AG04449 (cell line): ENCODE results near the gene APBA2.

ENCODE experiments used
- CTCF ChIA-PET: fragments of 350-600 bp; formaldehyde crosslinking; extraction: SDS; loops from one replicate; lab custom pipeline; 2021; ENCODE audit warnings: antibody characterized with exemption; lab: Yijun Ruan, JAX
- POLR2A ChIA-PET: fragments of 400-600, 350-600 bp; formaldehyde crosslinking; extraction: SDS; loops from one replicate; lab custom pipeline; 2020; ENCODE audit warnings: antibody characterized with exemption, inconsistent platforms; lab: Yijun Ruan, JAX
- DNase-seq: peaks from one replicate; pipeline ENCODE4 v3.0.0-alpha.2; 2010; ENCODE audit warnings: low read depth, low spot score
- H3K4me3 ChIP-seq: 2 replicates; pipeline ENCODE4 v1.5.1; 2011; ENCODE audit warnings: low read depth, mild to moderate bottlenecking, control low read depth, low read length
- CTCF ChIP-seq: IDR thresholded peaks from one replicate; pipeline ENCODE4 v1.5.1; 2011; ENCODE audit warnings: mild to moderate bottlenecking, moderate library complexity, low read length, control low read depth, inconsistent platforms; ENCODE audit not compliant: insufficient read depth; ENCODE audit errors: missing control alignments

The APBA2 gene

DNA sequence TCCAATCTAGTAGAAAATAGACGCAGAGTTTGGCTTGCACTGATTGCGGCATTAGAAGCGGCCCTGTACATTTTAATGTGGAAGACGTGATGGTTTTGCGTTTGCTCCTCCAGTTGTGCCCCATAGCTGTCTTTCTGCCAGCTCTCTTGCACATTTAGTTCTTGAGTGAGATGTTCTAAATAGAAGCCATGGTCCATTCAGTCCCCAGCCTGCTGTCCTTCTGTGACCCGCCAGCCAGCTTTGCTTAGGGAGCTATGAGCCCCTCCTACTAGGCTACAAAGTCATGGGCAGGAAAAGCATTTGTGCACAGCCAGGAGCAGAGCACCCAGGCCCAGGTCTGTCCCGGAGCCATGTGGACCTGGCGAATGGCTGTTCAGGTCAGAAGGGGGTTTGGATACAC lies 50.3 kb downstream of the APBA2 start:
- ChIA-PET POLR2A (no interaction called here), CTCF (interaction anchor here (1.0 to 1.1 kb wide), 2 partner anchors 11 to 166 kb away, joined by 3 to 4 read pairs; no protein-coding TSS in a partner anchor)
- H3K4me3 ChIP-seq = no peak overlapping the region
- TF ChIP-seq CTCF = no peak
- DNase-seq = no peak

GRCh38 chr15:28936481-28936881 lies 50.7 kb downstream of the APBA2 start:
- POLR2A ChIA-PET = no interaction called here
- TF ChIP-seq CTCF = no peak
- CTCF ChIA-PET = interaction anchor here (1.1 kb wide), 1 partner anchor 166 kb away, joined by 3 read pairs; no protein-coding TSS in a partner anchor
- DNase-seq = no peak
- no peak overlapping the region for H3K4me3 ChIP-seq

DNA sequence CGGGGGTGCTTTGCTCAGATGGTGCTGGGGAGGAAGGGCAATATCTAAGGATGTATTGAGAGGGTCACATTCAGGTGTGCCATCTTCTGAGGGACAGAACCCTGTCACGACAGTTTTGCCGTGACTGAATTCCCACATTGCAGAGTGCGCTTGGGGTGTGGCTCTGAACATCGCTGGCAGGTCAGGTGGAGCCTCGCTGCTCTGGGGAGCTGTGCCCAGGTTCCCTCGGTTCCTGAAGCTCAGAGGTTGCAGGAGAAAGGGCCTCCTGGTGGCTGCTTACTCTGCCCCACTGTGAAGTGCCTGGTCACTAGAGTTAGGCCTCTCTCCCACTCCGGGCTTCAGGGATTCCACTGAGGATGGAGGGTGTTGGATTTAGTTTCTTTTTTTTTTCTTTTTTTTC lies 51.5 kb downstream of the APBA2 start:
- ChIA-PET POLR2A (no interaction called here), CTCF (no interaction called here)
- TF ChIP-seq CTCF = no peak
- H3K4me3 ChIP-seq = no peak overlapping the region
- no peak for DNase-seq

GRCh38 chr15:28942046-28942445 lies 56.3 kb downstream of the APBA2 start:
- no peak overlapping the region for H3K4me3 ChIP-seq
- ChIA-PET CTCF (interaction anchor here (1.8 kb wide), 1 partner anchor 149 kb away, joined by 6 read pairs; no protein-coding TSS in a partner anchor), POLR2A (no interaction called here)
- TF ChIP-seq CTCF = no peak
- no peak for DNase-seq

DNA sequence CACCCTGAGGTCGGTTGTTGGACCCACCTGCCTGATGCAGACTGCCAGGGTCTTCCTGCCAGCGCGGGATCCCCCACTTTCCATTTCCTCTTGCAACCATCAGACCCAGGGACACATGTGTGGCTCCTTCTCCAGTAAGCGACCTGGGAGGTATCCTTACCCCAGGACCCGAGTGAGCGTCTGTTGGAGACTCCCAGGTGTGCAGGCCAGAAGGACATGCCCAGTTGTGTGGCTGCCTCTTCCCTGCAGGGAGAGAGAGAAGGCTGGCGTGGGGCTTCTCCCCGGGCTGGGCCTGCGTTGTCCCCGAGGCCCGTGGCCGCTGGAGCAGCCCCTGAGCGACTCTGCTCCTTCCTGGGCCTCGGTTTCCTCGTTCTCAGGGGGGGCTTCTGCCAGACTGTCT lies 56.8 kb downstream of the APBA2 start:
- no peak for DNase-seq
- CTCF ChIA-PET = interaction anchor here (1.8 kb wide), 1 partner anchor 148 kb away, joined by 6 read pairs; no protein-coding TSS in a partner anchor
- no peak overlapping the region for H3K4me3 ChIP-seq
- POLR2A ChIA-PET = no interaction called here
- no peak for TF ChIP-seq CTCF

DNA sequence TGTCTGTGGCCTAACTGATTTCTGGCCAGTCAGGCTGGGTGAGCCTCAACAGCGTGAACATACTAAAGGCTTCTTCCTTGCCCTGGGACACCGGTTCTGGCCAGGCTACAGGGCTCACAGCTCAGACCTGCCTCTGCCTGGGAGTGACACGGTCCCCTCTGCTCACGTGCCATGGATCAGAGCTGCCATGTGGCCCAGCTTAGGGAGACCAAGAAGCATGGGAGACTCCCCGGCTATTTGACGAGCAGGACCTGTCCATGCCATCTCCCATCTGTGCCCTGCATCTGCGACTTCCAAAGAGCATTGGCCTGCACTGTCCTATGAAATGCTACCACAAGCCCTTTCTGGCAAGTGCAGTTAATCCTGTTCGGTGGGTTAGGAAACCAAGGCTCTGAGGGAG lies 57.4 kb downstream of the APBA2 start:
- CTCF ChIA-PET = interaction anchor here (1.8 kb wide), 1 partner anchor 148 kb away, joined by 6 read pairs; no protein-coding TSS in a partner anchor
- POLR2A ChIA-PET = no interaction called here
- no peak for TF ChIP-seq CTCF
- no peak overlapping the region for H3K4me3 ChIP-seq
- DNase-seq = no peak
